SK-N-SH treated with all-trans-retinoic acid at 6 μM for 48 hours (cell line): ENCODE results near the gene MINAR1.

ENCODE experiments used
- ARNTL ChIP-seq: fragments of 450-650 bp; formaldehyde crosslinking; IDR thresholded peaks from 2 replicates; pipeline ENCODE4 v1.5.0; 2020; ENCODE audit warnings: low read depth, mild to moderate bottlenecking, moderate library complexity, borderline replicate concordance
- BACH2 ChIP-seq: fragments of 250-450 bp; sonication (Bioruptor Pico); IDR thresholded peaks from 2 replicates; pipeline ENCODE4 v1.9.0; 2021; ENCODE audit warnings: mild to moderate bottlenecking, borderline replicate concordance
- CREB5 ChIP-seq: fragments of 250-450 bp; sonication (Bioruptor Pico); IDR thresholded peaks from 2 replicates; pipeline ENCODE4 v1.5.1; 2020; ENCODE audit warnings: low read depth, mild to moderate bottlenecking, moderate library complexity
- ESRRG ChIP-seq: fragments of 250-450 bp; sonication (Bioruptor Pico); IDR thresholded peaks from 2 replicates; pipeline ENCODE4 v1.6.1; 2021; ENCODE audit warnings: mild to moderate bottlenecking
- ISL1 ChIP-seq: fragments of 250-450 bp; sonication (Bioruptor Pico); IDR thresholded peaks from 2 replicates; pipeline ENCODE4 v2.1.2; 2022; ENCODE audit warnings: mild to moderate bottlenecking, moderate library complexity
- RARB ChIP-seq: fragments of 250-450 bp; sonication (Bioruptor Pico); IDR thresholded peaks from 2 replicates; pipeline ENCODE4 v1.8.0; 2021; ENCODE audit warnings: mild to moderate bottlenecking, moderate library complexity
- SNAI2 ChIP-seq: fragments of 250-450 bp; sonication (Bioruptor Pico); IDR thresholded peaks from 2 replicates; pipeline ENCODE4 v1.5.0; 2020; ENCODE audit warnings: mild to moderate bottlenecking, moderate library complexity
- TOX ChIP-seq: fragments of 250-450 bp; sonication (Bioruptor Pico); IDR thresholded peaks from 2 replicates; pipeline ENCODE4 v1.8.0; 2021; ENCODE audit warnings: mild to moderate bottlenecking, moderate library complexity, borderline replicate concordance
- ZC3H10 ChIP-seq: fragments of 250-450 bp; sonication (Bioruptor Pico); IDR thresholded peaks from 2 replicates; pipeline ENCODE4 v1.5.1; 2021; ENCODE audit warnings: mild to moderate bottlenecking, moderate library complexity
- ZFP3 ChIP-seq: fragments of 250-450 bp; sonication (Bioruptor Pico); IDR thresholded peaks from 2 replicates; pipeline ENCODE4 v1.5.0; 2020; ENCODE audit warnings: mild to moderate bottlenecking, moderate library complexity
- ZFP30 ChIP-seq: fragments of 450-650 bp; formaldehyde crosslinking; IDR thresholded peaks from 2 replicates; pipeline ENCODE4 v1.5.0; 2022; ENCODE audit warnings: mild to moderate bottlenecking, moderate library complexity
- ZNF70 ChIP-seq: fragments of 450-650 bp; formaldehyde crosslinking; IDR thresholded peaks from 2 replicates; pipeline ENCODE4 v1.5.0; 2020; ENCODE audit warnings: mild to moderate bottlenecking, moderate library complexity
- ZNF8 ChIP-seq: fragments of 450-650 bp; formaldehyde crosslinking; IDR thresholded peaks from 2 replicates; pipeline ENCODE4 v1.5.0; 2020; ENCODE audit warnings: mild to moderate bottlenecking, moderate library complexity
- TF ChIP-seq, protein P1 (sequence below): fragments of 250-450 bp; sonication (Bioruptor Pico); IDR thresholded peaks from 2 replicates; pipeline ENCODE4 v1.5.1; 2021; ENCODE audit warnings: mild to moderate bottlenecking, moderate library complexity

GRCh38 chr15:79436037-79436780 is 4.1 kb downstream of the MINAR1 start:
- TF ChIP-seq ZNF8 (CRISPR knock-in tag) (no peak), ZFP30 (CRISPR knock-in tag) (no peak), BACH2 (no peak), ZFP3 (CRISPR knock-in tag) (no peak), RARB (CRISPR knock-in tag) (no peak), ZC3H10 (CRISPR knock-in tag) (no peak), CREB5 (CRISPR knock-in tag) (no peak), ARNTL (CRISPR knock-in tag) (no peak), TOX (CRISPR knock-in tag) (no peak), ISL1 (CRISPR knock-in tag) (no peak), SNAI2 (CRISPR knock-in tag) (no peak), ESRRG (CRISPR knock-in tag) (no peak), ZNF70 (CRISPR knock-in tag) (no peak)
- TF ChIP-seq, protein P1, sequence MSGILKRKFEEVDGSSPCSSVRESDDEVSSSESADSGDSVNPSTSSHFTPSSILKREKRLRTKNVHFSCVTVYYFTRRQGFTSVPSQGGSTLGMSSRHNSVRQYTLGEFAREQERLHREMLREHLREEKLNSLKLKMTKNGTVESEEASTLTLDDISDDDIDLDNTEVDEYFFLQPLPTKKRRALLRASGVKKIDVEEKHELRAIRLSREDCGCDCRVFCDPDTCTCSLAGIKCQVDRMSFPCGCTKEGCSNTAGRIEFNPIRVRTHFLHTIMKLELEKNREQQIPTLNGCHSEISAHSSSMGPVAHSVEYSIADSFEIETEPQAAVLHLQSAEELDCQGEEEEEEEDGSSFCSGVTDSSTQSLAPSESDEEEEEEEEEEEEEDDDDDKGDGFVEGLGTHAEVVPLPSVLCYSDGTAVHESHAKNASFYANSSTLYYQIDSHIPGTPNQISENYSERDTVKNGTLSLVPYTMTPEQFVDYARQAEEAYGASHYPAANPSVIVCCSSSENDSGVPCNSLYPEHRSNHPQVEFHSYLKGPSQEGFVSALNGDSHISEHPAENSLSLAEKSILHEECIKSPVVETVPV (CRISPR knock-in tag), result no peak
